Measurements from ENCODE around the gene CACNB2. TPM values are rescaled to one million over a fixed set of nuclear protein-coding genes. Genes with fewer than 3 reads are reported as not detected.
"Not testable (repeated sequence)": the region's sequence is repeated elsewhere in the genome, so short reads cannot be mapped to it uniquely, and the experiment has no call there.

CACNB2 gene
- total RNA-seq, 1 donor from 2014 or later, result 16.1 TPM

DNA sequence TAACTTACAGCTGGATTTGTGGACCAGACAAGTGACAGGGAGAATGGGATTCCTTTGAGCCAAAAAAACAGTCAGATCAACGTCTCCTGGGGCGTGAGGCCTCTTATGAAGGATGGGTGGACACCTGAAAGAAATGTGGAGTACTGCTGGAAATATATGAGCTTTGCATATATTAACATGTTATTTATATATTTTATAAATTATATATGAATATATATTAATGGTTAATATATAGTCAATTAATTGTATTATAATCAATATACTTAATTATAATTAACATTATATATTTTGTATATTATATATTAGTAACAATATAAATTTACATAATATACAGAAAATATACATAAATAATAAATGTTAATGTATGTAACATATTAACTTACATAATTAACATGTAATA, 57.5 kb downstream of the CACNB2 start:
- DNase-seq (ENCODE audit: low spot score), result no peak

DNA sequence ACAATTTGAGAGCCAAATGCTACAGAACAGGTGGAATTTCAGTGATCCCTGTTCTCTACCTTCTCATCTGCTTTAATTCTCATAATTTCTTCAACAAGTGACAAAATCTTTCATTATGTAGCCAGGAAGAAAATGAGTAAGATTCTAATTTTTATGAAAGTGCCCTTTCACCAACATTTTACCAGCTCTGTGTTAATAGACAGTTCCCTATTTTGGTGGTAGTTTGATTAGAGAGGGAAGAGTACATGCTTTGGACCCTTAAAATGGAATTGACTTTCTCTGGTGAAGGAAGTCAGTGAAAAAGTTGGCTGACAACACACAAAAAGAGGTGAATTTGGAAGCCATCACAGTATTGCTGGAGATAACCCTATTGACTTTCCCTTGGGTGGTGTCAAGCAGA, 61.7 kb downstream of the CACNB2 start:
- DNase-seq (ENCODE audit: low spot score), result no peak

DNA sequence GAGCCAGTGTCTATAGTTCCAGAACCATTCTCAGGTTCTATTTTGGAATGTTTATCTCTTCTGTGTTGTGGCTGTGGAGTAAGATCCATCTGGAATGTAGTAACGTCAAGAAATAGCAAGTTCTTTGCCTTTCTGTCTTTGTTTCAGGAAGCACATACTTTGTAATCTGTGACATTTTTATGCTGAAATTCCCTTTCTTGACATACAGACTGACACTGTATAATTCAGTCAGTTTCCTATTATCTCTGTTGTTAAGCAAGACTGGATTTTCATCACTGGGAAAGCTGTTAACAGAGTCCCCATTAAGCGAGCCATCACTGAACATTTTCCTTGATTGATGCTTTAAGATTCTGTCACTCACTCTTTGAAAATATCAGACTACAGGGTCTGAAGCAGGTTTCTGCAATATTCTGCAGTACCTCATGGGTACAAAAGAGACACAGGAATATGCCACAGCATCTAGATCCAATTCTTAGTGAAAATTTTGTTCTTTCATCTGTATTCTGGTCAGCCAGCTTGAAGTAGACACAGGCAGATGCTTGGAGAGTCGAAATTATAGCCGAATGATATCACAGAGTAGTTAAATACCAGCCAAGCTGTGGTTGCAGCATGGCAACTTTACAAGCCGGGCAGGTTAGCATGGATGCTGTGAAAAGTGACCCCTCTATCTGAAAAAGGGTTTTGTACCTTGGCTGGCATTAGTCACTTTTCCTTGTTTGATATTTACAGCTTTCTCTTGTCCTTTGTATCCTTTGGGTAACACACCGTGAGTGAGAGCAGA, 62.6 kb downstream of the CACNB2 start:
- no peak for DNase-seq (ENCODE audit: low spot score)

DNA sequence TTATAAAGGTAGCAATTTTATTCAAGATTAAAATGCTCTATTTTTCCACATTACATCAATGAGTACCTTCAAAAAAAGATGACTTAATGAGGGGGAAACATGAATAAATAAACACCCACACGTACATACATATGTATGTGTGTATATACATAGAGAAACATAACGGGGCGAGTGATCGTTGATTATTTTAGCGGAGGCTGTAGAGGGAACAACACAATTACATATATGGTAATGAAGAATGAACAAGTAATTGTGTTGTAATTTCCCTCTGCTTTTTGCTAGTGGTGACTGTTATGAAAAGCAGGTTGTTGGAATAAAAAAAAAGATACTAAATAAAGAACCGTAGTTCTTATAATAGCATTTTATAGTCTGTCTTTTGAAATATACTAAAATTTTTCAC, 63.2 kb downstream of the CACNB2 start:
- no peak for DNase-seq (ENCODE audit: low spot score)

DNA sequence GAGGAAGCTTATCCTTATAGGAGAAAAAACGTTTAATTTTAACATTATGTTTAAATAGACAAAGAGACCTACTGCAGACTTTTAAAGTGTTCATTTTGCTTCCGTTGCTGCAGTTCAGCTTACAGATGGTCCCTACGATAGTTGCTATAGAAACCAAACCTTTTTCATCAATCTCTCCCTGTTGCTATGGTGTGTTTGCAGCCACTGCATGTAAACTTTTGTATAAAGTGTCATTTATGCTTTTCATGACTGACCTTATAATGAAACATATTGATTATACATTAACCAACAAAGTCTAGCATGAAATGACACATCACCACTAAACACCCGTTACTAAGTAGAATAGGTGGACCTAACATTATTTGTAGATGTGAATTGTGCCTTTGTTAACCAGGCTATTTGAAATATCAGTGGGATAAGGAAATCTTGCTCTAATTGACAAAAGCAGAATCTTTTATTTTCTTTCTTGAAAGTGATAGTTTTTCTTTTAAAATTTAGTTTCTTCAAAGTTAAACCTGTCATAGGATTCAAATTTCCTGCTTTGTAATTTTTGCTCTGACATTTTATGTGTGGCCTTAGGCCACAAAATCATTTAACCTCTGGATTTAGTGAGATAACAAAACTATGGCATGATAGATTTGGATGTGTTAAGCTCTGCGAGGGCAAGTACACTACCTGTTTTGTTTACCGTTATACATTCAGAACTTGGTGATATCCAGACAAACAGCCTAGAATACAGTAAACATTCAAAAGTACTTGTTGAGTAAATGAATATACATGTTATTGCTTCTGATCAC, 64.0 kb downstream of the CACNB2 start:
- DNase-seq (ENCODE audit: low spot score), result no peak

DNA sequence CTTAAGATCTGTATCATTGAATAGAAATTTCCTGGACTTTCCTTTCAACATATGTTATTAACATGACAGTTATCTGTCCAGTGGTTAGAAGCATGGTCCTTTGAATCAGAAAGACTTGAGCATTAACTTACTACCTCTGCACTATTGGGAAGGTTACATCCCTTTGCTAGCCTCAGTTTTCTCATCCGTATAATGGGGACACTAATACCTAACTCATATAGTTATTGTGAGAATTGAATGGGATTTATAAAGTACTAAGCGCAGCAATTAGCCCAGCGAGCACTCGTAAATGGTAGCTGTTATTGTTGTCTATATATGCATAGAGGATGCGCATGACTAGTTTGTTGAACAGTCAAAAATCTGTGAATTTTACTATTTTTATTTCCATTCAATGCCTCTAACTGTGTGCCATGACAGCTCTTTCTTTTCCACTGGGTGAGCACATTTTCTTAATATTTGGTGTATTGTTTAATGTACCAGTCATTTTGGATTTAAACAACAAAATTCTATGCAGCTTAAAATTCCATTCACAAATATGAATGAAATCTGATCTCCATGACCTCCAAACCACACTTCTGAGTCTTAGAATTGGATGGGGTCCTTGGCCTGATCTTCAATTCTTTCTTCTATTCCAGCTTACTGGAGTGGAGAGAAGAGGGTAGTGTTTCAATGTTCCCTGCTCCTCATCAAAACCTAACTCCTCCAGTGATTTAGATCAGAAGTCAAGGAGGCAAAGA, 65.0 kb downstream of the CACNB2 start:
- no peak for DNase-seq (ENCODE audit: low spot score)

DNA sequence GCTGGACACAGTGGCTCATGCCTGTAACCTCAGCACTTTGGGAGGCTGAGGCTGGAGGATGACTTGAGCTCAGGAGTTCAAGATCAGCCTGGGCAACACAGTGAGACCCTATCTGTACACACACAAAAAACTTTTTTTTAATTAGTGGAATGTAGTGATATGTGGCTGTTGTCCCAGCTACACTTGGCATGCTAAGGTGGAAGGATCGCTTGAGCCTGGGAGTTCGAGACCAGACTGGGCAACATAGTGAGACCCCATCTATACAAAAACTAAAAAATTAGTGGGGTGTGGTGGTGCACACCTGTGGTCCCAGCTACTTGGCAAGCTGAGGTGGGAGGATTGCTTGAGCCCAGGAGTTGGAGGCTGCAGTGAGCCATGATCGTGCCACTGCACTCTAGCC, 68.0 kb downstream of the CACNB2 start:
- DNase-seq (ENCODE audit: low spot score), result not testable (repeated sequence)

DNA sequence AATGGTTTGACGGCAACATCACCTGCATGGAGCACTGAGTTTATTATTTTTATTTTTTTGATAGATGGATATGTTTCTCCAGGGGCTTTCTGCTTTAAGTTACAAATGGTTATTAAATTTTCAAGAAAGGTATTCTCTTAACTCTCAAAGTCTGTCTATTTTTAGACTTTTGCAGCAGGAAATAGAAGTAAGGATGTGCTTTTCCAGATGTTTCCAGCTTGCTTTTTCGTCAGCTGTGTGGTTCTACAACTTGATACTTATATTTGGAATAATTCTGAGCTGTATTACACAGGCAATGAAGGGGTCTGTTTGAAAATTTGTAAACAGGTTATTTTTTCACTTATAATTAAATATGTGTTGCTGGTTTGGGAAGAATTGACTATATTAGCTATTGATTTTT, 69.0 kb downstream of the CACNB2 start:
- DNase-seq (ENCODE audit: low spot score), result no peak

DNA sequence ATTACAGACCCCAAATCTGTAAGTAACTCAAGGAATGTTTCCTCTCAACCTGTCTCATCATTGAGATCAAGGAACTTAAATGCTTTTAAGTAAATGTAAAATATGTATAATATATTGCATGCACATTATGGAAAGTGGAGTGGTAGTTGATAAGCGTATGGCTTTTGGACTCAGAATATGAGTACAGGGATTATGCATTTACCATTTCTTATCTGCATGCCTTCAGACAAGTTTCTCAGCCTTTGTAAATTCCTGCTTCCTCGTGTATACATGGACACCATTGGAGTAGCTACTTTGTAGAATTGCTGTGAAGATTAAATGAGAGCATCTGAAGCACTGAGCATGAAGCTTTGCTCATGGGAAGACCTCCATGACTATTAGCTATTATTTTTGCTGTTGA, 70.5 kb downstream of the CACNB2 start:
- DNase-seq (ENCODE audit: low spot score), result no peak

DNA sequence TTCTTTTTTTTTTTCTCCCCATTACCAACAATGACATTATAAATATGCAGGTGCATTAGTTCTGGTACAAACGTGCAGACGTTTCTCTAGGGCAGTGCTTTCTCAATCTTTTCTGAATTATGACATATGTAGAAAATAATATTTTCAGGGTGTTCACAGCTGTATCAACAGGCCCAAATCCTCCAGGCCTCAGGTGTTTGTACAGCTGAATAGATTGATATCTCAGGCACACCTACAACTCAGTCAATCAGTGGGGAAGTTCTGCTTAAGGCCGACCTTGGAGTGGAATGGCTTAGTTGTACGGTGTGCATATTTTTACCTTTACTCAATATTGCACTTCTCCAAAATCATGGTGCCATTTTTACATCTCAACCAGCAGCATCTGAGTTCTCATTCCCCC, 71.6 kb downstream of the CACNB2 start:
- no peak for DNase-seq (ENCODE audit: low spot score)

DNA sequence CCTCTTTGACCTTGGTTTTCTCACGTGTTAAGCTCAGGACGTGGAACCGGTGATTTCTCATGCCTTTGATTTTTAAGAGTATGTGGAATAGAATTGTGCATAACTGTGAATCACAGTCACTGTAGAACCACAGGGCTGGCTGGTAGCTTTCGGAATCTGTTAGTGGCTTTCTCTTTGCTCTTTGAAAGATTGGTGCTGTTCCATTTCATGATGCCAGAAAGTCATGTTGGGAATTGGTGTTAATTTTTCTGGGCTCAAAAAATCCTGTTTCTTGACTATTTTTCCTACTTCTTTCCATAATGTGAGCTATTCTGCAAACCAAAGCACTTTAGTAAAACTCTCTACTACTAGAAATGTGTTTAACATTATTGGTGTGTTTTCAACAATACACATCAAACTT, 73.0 kb downstream of the CACNB2 start:
- DNase-seq (ENCODE audit: low spot score), result no peak

DNA sequence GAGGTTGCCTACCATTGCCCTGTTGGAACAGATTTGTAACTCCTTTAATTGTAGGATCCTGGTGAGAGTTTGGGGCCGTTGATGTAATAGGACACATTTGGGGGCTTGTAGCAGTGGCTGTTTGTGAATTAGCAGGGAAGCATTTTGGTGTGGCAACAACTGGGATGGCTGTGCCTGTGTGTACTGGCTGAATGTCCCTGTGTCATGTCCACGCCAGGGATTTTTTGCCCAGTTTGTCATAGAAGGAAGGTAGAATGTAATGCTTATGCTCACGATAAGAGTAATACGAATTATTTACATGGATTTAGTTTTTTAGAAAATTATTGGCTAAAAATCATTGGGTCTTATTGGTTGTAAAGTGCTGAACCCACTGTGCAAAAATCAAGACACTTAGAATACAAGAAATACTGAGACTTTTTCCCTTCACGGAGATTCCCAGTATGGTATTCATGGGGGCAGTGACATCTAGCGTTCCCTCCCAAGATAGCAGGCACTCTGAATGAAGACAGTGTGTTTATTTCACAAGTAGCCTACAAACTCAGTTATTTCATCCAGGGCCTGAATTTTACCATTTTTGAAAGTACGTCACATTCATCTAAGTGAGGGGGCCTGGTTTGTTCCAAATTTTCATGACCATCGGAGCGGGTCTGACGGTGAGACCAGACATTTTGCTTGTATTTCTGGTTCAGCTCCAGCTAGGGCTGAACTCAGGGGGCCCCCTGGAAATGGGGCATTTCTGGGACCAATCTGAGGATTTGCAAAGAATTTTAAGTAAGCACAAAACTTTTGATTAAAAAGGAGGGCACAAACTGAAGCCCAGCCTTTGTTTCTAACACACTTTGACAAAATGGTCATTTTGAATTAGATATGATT, 74.7 kb downstream of the CACNB2 start:
- peak; percentile 80 for DNase-seq (ENCODE audit: low spot score)

DNA sequence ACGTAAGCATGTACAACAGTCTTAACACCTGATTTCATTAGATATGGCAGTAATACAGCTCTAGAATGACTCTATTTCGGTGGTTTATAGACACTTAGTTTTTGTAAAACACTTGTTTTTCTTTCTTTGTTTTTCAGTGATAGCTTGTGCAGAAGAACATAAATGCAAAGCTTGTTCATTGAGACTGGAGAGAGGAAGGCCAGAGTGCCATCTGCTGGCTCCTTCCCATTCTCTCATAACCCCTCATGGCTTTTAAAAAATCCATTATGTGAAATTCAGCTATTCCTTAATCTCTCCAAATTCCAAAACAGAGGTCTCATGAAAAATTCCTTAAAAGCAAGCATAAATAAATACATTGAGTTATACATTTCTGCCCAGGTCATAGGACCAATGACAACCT, 76.3 kb downstream of the CACNB2 start:
- DNase-seq (ENCODE audit: low spot score), result peak; percentile 60

DNA sequence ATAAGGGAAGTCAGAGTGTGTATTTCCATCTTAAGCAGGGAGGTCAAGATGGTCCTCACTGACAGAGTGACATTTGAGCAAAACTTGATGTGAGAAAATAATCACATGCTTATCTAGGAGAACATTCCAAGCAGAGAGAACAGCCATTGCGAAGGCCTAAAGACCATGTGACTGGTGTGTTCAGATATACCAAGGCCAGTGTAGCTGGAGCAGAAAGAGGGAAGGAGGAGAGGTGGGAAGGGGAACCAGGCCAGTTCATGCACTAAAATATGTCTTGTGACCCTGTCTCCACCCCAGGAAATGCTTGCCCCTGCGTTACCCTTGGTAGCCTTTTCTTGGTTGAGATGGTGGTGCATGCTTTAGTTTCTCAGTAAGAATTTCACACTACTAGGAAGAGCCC, 77.4 kb downstream of the CACNB2 start:
- no peak for DNase-seq (ENCODE audit: low spot score)

DNA sequence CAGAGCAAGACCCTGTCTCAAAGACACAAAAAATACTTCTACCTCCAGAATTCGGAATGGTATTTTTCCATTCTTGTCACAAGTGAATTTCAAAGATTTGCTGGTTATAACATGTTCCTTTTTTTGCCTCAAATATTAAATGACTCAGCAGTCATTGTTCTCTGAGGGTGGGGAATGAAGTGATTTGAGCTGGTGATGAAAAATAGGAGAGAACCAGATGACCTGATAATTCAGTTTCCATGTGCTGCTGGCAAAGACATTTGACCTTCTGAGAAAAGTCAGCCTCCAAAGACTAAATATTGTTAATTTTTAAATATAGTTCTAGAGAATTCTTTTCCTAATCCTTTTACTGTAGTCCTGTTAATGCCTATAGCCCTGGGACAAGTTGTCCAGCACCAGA, 78.9 kb downstream of the CACNB2 start:
- no peak for DNase-seq (ENCODE audit: low spot score)

DNA sequence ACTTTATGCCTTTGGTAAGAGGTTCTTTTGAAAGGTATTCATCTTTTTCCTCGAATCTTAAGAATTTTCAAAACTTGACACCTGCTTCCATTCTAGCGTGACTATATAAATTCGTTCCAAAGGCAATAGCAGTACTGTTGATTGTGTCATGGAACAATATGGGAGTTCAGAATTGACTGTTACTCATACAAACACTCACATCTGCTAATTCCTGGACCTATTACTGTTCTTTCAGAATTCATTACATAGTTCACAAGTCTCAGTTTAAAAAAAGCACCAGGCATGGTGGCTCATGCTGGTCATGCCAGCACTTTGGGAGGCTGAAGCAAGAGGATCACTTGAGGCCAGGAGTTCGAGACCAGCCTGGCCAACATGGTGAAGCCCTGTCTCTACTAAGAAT, 80.9 kb downstream of the CACNB2 start:
- DNase-seq (ENCODE audit: low spot score), result no peak

DNA sequence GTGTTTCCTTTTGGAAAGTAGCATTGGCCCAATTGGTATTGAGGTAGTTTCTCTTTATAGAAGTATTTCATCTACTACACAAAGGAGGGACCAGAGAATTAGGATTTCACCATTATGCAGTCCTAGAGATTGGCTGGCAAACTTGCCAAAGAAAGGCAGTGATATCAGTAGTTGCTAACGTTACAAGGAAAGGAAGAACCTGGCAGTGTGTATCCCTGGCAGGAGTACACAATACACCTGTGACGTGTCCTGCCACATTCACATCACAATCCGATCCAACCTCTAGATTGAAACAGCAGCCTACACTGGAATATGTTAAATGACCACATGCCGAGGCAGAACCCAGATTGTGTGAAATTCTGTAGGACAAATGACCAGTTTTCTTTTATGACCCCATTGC, 81.7 kb downstream of the CACNB2 start:
- no peak for DNase-seq (ENCODE audit: low spot score)

DNA sequence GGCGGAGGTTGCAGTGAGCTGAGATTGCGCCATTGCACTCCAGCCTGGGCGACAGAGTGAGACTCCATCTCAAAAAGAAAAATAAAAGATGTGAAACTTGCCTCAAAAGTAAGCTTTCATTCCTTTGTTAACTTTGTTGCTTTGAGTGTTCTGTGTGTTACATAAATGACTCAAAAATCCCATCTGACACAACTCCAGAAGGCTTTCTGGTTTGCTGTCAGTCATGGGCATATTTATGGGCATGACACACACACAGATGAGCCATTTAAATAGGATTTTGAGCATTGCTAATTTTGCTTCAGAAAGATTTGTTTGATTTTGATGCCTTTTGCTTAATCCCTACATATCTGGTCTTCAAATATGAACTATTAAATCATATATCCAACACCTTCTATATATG, 82.6 kb downstream of the CACNB2 start:
- DNase-seq (ENCODE audit: low spot score), result no peak

DNA sequence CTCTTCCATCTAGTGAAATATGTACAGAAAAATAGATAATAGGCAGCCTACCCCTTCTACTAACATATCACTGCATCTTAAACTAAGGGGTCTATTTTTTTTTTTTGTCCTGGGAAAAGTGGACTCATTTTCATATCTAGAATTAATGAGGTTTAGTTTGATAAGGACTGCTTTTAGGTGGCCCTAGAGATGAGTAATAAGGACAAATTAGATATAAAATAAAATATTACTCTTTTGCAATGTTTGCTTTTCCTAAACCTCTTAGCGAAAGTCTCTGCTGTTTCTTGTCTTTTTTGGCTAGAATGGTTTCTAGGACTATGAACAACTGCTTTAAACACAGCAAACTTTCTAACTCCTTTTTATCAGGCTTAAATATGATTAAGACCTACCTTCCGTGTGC, 83.7 kb downstream of the CACNB2 start:
- DNase-seq (ENCODE audit: low spot score), result no peak

DNA sequence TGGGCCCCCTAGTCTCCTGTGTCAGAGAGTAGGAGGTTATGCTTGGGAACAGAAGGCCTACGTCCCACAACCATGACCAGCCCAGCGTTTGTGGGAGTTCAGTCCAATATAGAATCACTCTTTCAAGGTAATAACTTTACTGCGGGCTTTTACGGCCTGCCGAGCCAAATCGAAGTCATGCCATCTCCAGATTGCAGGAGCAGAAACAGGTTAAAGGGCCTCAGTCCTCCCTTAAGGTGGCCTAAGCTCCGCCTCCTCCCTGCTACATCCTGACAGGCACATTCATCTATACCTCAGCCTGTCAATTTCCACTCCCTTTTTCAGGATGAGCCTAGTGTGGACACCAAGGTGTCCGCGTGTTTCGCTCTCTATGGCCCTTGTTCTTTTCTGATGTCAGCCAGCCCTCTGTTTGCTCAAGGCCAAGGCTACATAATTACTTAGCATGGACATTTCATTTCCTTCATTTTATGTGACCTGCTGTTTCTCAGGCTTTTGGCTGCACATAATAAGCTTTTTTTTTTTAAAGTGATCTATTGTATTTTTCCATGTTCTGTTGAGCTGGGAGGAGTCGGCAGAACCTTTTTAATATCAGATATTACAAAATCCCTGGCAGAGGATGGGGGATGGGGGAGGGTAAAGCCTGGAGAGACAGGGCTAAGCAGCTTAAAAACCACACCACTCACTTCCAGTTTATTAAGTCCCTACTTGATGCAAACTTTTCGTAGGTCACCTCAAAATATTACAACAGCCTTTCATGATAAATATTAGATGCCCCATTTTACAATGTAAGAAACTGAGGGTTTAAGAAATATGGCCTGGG, 84.6 kb downstream of the CACNB2 start:
- no peak for DNase-seq (ENCODE audit: low spot score)

DNA sequence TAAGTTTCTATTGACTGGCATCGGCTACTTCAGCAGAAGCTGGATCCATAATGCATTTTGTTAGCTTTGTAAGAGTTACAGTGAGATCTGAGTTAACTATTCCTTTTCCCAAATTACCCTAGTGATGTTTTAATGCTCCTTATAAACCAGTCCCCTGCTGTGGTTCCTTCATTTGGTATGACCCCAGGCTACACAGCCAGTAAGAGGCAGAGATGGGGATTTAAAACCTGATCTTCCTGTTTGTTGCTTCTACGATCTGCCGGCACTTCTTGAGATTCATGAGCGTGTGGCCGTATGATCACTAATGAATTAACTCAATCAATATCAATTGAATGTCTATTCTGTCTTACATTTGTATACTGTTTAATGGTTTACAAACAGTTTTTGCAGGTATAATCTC, 86.1 kb downstream of the CACNB2 start:
- no peak for DNase-seq (ENCODE audit: low spot score)
